UCSD-AML1 (cell line): ENCODE results near the gene COL2A1.

Source experiments
- DNase-seq: peaks from one replicate; lab custom pipeline; 2025; ENCODE audit not compliant: unreplicated experiment; lab: John Stamatoyannopoulos, UW

COL2A1 gene

DNA sequence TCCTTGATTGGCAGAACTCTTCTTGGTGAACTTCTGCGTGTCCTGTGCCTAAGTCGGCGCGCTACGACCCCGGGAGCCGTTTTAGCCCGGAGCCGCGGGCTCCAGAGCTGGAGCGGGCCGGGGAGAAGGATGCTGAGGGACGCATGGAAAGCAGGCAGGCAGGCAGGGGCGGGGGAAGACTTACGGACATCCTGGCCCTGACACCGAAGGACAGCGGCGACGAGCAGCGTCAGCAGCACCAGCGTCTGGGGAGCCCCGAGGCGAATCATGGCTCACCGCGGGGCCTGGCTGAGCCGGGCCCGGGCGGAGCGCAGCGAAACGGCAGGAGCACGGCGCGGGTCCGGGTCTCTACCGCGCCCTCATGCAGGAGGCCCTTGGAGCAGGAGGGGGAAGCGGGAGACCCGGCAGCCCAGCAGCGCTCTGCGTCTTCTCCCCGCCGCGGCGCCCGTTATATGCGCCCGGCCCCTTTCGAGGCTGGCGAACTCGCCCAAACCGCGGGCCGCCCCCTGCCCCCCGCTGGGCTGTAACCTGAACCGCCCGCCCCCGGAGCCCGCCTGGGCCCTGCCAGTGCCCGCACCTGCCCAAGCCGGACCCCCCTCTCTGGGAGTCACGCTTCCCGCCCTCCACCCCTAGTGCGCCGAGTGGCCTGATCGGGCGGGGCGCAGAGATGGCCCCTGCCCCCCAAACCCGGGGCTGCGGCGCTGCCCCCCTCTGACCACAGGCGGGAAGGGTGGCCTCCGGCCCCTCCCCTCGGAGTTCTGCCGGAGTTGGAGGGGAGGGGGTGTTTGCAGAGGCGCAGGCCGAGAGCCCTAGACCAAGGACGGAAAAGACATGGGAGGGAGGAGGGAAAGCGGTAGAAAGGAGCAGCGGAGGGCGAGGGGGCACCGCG lies at the start of gene COL2A1:
Gene COL2A1 (minus strand): TSS at position 424 of the 889 bp plus-strand sequence. CDS start 155 bp downstream, at position 269.
- peak; percentile 27 for DNase-seq

DNA sequence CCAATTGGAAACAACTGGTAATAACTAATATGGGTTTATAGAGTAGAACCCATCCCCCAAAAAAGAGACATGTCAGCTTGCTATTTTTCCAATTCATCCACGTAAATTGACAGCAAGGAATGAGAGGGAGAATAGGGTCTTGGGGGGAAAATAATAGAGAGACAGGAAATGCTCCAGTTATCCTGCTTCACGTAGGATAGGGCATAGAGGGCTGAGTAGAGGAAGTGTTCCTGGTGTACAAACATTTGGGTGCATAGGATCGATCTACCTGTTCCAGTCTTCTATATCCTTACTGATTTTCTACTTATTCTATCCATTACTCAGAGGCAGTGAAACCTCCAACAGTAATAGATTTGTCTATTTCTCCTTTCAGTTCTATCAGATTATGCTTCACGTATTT lies 49.6 kb upstream of the COL2A1 start:
- no peak for DNase-seq

DNA sequence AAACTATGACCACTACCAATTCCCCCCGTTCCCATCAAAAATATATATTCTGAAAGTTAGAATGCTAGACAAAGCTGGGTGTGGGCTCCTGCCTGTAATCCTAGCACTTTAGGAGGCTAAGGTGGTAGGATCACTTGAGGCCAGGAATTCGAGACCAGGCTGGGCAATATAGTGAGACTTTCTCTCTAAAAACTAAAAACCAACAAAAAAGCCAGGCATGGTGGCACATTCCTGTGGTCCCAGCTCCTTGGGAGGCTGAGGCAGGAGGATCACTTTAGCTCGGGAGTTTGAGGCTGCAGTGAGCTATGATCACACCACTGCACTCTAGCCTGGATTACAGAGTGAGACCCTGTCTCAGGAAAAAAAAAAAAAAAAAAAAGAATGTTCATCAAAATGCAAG lies 48.8 kb upstream of the COL2A1 start:
- DNase-seq: no peak

DNA sequence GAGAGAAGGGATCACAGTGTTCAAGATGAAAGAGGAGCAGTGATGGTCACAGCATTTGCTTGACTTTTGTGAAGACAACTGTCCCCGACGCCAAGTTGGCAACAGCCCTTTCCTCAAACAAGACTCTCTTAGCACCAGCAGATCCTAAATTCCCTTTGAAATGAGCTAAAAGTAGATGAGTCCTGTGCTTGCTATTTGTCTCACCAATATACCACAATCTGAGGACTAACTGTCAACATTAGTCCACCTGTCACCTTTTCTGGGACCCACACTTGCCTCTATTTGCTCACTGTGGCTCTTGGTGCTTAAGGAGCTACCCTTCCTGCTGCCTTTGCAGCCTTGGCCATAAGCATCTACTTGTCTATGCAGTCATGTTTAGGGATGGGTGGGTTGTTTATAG lies 47.4 kb upstream of the COL2A1 start:
- DNase-seq: no peak

DNA sequence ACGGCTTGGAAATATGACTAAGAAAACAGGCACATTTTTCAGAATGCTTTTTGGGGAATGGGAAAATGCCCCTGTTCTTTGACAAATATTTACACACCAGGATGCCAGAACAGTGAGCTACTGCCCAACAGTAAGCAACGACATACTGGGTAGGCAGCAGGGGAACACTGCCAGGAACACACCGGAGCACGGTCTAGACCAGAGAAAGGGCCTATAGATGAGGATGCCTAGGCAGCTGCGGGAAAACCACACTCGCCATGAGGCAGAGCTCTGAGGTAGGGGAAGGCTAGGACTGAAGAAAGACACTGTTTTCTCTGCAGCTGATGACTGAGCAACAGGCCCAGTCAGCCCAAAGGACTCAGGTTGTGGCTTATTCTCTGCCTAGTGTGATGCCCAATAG lies 45.9 kb upstream of the COL2A1 start:
- DNase-seq: no peak

DNA sequence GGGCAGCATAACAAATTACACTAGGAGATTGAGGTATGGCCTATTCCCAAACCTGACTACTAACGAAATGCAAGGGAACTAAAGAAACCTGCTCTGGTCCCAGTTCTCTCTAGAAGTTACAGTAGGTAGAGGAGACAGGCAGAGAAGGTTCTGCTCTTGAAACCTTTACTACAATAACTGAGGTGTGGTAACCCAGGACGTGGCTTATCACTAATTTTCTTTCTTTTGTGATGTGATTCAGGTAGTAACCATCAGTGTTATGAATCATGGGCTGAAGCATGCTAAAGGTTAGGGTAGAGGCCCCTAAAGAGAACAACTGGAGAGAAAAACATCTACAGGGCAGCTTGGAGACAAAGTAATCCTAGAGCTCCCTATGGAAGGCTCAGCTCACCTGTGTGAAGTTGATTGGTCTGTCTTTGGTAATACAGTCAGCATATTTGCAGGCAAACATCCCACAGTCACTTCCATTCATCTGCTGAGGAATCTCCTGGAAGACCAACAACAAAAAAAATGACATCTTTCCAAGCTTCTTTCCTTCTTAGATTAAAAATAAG lies 41.8 kb upstream of the COL2A1 start:
- DNase-seq: no peak

DNA sequence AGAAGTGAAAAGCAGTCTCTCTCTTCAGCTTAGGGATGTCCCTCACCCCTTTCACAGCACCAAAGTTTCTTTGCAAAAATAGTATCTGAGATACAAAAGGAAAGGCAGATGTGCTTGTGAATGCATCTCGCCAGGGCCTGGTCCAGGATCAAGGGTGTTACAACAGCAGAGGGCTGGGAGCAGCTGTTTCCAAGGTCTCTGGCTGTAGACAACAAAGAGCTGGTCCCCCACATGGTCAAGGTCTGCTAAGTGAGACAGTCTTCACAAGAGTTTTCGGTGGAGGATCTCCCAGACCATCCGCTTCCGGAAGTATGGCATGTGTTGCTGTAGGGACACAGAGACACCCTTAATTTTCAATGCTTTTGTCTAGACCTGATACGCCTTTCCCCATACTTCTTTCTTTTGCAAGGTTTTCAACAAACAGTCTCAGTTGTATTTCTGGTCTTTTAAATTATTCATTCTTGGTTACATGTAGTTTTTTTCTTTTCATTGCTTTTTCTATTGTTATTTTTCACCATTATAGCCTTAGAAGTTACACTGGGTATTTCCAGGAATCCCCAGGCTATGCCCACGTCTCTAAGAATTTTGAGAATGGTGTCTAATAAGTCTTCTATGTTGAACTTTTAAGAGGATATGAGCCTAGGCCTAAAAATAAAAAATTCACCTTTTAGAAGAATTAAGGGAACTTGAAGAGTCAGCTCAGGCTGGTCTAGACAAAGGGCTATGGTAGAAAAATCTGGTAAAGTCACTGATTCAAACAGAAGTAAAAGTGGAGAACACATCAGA lies 41.0 kb upstream of the COL2A1 start:
- DNase-seq: no peak

DNA sequence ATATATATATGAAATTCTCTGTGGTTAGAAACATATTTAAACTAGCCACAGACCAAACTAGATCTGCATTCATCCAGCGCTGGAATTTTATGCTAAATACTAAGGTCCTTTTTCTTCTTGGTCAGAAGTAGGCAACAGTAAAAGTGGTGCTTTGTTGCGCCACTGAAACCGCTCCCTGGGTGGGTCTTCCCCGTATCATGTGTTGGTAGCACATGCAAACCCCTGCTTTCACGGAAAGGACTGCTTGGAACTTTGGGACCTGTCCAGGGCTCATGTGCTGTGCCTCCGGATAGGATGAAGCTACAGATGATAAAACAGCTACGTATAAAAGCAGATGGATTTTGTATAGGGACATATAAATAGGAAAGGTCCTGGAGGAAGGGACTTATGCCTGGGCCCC lies 40.1 kb upstream of the COL2A1 start:
- DNase-seq: no peak

DNA sequence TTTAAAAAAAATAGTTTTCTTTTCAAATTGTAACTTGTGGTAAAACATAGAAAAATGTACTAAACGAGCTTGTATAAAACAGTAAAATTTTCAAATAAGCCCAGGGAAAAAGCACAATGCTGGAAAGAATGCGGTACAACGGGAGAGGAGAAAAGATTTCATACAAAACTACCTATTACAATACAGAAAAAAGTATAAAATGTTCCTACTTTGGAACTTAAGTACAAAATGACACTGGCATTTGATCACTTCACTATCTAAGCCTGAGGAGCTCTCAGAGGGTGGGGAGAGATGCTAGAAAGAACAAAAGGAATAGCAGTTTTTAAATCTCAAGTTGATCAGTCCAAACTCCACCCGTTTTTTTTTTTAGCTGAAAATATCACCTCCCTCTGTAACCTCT lies 39.5 kb upstream of the COL2A1 start:
- DNase-seq: no peak

DNA sequence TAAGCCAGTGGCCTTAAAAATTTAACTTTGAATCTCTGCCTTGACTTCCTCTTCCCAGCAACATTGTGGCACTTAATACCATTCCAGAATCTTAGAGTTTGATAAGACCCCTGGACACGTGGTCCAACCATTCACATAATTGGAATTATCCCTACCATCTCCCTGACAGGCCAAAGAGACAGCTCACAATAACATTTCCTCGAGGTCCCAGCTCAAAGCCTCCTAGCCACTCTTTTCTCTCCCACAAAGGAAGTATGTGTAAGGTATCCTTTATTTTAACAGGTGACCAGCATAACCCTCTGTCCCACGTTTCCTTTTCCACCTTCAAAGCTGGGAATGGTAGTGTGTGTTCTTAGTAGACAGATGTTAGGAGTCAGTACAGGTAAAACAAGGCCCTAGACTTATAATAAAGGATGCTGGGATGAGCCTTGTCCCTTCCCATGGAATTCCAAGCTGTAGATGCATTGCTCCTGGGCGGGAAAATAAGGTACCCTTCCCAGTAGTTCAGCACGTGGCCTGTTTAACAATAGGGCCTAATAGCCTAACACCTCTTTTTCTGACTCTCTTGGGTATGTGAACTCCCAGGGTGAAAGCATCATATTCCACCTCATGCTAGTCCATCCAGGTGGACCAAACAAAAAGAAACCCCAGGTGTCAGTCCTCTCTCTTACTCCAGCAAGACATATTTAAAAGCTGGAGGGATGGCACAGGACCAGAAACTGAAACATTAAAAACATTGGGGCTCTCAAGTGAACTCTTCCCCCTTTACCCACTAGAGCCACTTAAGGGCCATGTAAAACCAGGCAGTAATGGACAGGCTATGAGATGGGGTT lies 37.5 kb upstream of the COL2A1 start:
- DNase-seq: no peak

DNA sequence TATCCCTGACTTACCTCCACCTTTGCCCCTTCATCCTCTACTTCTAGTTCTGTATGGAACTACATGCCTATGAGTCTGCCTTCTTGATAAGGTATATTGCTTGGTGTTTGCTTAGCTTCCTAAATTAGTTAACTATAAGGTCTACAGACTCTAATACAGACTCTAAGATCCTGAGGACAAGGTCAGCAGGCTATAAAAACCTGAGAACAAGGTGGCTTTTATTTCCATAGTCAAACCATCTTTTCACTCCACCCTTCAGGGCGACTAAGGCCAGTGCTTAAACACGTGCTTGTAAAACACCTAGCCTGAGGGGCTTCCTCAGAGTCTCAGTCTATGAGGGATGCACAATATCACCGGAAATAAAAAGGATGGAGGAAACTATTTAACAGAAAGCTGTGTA lies 36.1 kb upstream of the COL2A1 start:
- DNase-seq: no peak

DNA sequence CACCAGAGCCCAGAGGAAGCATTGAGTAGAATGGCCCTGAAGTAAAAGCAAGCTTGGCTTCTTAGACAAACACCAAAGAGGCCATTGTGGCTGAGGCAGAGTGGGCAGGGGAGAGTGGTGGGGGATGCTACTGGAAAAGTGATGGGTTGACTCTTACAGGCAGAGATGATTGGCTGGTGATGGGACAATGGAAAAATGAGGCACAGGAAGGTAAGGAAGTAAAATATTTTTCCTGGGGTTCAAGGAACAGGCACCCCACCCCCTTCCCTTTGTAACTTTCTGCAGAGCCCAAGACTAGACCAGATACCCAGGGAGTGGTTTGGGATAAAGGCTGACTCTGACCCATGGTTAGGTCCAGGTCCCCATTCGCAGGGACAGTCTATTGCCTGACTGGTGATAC lies 34.9 kb upstream of the COL2A1 start:
- DNase-seq: no peak

DNA sequence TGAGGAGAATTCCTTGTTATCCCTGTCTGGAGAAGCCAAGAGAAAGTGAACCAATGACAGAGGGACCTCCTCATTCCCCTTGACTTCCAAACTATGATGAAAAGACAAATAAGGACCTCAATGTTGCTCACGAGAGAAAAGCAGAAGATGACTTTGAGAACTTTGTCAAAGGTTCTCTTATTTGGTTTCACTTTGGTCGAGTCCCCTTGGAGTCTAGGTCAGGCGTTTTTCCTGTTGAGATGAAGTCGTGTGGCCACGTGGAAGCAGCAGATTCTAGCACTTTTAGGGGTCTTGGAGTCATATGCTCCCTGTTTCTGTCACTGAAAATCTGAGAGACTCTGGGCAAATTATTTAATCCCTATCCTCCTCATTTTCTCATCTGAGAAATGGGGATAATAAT lies 33.8 kb upstream of the COL2A1 start:
- no peak for DNase-seq

DNA sequence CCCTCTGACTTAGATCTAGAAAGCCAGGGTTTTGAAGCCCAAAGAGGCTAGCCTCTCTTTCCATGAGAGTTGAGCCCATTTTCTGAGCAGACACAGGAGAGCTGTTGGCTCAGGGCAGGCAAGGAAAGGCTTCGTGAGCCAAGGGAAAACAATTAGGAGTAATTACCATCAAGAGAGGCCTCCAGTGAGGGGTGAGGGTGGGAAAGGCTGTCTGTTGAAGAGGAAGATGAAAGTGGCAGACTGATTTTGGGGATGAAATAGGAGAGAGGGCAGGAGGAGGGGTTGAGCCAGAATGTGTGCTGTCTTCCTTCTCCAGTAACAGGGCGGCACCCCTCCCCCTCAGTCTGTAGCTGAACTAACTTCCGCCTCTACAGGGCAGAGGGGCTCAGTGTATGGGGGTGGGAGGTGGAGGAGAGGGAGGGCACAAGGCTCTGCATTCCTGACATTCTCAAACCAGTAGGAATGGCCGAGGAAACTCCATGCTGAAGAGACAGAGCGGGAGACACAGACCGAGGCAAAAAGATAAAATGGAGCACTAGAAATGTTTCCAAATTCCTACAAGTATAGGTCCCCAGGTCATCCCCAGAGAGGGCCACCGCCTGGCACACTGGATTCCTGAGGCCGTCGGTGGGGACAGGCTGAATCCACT lies 33.1 kb upstream of the COL2A1 start:
- DNase-seq: no peak

DNA sequence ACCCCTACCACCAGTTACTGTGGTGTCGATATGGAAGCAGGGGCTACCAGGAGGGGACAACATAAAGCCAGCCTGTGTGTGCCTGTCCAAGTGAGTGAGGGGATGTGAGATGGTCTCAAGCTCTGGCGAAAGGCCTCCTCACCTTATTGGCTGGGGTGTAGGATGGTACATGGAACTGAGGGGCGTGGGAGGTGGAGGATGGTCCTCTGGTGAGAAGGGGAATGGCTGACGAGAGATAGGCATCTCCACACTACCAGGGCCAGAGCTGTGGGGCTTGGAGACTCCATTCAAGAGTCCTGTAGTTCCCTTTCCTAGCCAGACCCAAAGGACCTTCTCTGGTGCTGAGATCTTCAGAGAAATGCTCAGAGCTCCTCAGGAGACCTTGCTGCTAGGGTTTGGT lies 32.5 kb upstream of the COL2A1 start:
- DNase-seq: no peak

DNA sequence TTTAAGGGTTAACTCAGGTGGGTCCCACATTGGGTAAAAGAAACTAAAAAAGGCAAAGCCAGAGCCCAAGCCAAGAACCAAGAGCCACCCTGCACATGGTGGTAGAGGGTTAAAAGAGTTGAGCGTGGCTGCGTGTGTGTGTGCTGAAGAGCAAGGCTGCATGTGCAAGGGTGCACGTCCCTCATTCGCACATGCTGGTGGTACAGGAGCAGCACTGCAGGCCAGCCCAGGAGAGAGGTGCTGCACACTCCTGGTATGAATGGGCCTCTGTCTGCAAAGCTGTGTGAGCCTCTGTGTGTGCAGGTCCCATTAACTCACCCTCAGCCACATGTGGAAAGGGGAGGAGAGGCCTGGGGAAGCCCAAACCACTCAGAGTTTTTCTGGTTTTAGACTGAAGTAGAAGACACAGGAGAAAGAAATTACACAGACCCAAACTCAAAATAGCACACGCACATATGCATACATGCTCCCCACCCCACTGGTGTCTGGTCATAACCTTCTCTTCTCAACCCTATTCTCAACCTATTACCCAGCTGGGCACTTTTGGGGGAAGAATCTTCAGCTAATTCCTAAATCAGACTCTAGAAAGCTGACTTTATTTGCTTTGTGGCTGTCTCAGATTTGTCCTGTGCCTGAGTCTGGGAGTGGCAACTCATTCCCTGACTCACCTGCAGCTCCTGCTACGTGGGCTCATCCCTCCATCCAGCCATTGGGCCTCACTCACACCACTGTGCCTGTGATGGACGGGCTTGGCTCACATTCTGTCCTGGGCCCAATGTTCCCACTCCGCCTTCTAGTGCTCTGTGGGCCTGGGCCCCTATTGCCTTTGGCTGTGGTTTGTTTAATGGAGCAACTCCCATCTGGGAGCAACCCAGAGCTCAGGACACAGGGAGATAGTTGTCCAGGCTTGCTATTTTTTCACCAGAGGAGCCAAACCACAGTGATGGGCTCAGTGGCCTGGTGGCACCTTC lies 30.8 kb upstream of the COL2A1 start:
- no peak for DNase-seq

DNA sequence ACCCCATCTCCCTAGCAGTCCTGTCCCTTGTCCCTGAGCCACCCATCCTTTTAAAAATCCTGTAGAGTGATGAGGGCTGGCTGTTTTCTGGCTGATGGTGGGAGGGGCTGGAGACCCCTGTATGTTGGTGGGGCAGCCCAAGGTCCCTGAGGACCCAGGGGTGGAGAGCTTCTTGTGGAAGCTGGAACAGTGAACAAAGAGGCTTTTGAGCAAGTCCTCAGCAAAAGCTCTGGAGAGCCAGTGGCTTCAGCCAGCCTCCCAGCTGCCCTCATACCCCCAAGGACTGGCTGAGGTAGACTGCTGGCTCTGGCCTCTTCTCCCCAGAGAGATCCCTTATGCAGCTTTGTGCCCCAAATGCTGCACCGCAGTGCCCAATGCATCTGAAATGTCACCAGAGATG lies 29.2 kb upstream of the COL2A1 start:
- DNase-seq: no peak

DNA sequence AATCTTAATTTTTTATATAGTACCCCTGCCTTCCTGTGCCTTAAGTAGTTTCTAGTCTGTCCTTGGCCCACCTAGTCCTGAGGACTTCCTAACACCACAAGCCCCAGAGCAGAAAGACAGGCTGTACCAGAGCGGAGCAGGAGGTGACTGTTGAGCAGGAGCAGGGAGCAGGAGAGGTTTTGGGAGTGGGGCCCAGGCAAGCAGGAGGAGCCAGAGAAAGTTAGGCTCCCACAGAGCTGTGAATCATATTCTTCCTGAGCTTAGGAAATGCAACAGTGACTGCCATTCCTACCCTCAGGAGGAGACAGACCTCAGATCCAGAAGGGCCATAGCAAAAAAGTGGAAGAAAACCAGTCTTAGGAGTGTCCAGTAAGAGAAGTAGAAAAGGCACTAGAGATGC lies 28.3 kb upstream of the COL2A1 start:
- DNase-seq: no peak

DNA sequence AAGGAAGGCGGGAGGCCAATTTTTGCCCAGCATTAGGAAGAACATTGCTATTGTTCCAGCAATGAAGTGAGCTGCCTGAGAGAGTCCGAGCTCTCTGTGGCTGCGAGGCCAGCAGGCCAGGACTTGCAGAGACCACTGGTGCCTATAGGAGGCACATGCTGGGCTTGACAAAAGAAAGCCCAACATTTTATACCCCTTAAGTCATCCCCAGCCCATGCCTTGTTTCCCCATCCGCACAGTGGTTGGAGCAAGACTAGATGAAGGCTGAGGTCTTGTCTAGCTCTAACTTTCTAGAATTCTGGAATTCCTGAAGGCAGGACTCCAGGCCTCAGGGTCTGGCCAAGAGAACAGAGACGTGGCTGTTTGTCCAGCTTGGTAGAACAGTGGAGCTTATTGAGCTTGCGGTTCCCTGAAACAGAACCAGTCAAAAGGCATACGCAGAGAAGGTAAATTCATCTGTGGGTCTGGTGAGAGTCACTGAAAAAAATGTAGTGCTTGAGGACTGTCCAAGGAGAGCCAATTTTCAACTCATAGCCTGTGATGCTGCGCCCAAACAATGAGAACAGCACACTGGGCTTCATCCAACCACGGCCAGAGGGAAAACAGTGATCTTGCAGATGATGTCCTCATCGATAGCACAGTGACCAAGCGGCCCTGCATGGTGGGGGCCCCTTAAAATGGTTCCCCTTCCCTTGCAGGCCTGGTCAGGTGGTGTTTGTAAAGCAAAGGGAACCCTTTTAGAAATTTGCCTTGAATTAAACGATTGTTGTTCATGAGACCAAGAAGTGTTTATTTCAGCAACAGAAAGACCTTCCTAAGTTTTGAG lies 27.1 kb upstream of the COL2A1 start:
- DNase-seq: no peak
